Prostate gland (tissue), 2 donors: ENCODE measurements around the gene COP1.

Experiments used
- POLR2A ChIP-seq: fragments of 450-650 bp; IDR thresholded peaks from one replicate; pipeline ENCODE4 v1.6.1; 2016; ENCODE audit warnings: antibody characterized with exemption, mild to moderate bottlenecking
- POLR2AphosphoS5 ChIP-seq: sonication (generic); formaldehyde crosslinking; IDR thresholded peaks from one replicate; pipeline ENCODE4 v1.6.1; 2017; ENCODE audit warnings: antibody characterized with exemption
- TF ChIP-seq, protein P1 (sequence below), 4 experiments: fragments of 200-600 bp in 2 of 4; fragments of 450-650 bp in 2 of 4; sonication (generic) in 2 of 4; IDR thresholded peaks; 1 replicate in 3 of 4; 2 replicates in 1 of 4; pipeline ENCODE4 v1.5.1; 2016 to 2019; ENCODE audit warnings: antibody characterized with exemption in 4 of 4, mild to moderate bottlenecking in 2 of 4, moderate library complexity in 2 of 4

- TF ChIP-seq, protein P1, sequence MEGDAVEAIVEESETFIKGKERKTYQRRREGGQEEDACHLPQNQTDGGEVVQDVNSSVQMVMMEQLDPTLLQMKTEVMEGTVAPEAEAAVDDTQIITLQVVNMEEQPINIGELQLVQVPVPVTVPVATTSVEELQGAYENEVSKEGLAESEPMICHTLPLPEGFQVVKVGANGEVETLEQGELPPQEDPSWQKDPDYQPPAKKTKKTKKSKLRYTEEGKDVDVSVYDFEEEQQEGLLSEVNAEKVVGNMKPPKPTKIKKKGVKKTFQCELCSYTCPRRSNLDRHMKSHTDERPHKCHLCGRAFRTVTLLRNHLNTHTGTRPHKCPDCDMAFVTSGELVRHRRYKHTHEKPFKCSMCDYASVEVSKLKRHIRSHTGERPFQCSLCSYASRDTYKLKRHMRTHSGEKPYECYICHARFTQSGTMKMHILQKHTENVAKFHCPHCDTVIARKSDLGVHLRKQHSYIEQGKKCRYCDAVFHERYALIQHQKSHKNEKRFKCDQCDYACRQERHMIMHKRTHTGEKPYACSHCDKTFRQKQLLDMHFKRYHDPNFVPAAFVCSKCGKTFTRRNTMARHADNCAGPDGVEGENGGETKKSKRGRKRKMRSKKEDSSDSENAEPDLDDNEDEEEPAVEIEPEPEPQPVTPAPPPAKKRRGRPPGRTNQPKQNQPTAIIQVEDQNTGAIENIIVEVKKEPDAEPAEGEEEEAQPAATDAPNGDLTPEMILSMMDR (IDR thresholded peaks at IDR 0.05), result no peak
- TF ChIP-seq POLR2A, result no peak
- no peak for TF ChIP-seq POLR2AphosphoS5
Observed at GRCh38 chr1:176178316-176178715, 28.8 kb downstream of the COP1 start.
